OCI-M1 (cell line): ENCODE measurements around the gene SLC16A5.
A peak's percentile ranks its signal among the peaks of the same experiment; 100 is the strongest.

Experiments used
- DNase-seq: peaks from one replicate; lab custom pipeline; 2025; lab: John Stamatoyannopoulos, UW

The SLC16A5 gene

DNA sequence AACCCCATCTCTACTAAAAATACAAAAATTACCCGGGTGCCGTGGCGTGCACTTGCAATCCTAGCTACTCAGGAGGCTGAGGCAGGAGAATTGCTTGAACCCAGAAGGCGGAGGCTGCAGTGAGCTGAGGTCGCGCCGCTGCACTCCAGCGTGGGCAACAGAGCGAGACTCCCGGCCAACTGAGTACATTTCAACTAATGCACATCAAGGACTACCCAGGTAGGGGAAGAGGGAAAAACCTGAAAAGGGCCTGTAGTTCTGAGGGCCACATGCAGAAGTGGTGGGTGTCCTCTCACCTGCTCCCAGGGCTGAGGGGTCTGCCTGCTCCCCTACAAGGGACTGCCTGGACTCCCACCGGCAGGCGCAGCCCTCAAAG, 584 bp upstream of the SLC16A5 start:
- no peak for DNase-seq

DNA sequence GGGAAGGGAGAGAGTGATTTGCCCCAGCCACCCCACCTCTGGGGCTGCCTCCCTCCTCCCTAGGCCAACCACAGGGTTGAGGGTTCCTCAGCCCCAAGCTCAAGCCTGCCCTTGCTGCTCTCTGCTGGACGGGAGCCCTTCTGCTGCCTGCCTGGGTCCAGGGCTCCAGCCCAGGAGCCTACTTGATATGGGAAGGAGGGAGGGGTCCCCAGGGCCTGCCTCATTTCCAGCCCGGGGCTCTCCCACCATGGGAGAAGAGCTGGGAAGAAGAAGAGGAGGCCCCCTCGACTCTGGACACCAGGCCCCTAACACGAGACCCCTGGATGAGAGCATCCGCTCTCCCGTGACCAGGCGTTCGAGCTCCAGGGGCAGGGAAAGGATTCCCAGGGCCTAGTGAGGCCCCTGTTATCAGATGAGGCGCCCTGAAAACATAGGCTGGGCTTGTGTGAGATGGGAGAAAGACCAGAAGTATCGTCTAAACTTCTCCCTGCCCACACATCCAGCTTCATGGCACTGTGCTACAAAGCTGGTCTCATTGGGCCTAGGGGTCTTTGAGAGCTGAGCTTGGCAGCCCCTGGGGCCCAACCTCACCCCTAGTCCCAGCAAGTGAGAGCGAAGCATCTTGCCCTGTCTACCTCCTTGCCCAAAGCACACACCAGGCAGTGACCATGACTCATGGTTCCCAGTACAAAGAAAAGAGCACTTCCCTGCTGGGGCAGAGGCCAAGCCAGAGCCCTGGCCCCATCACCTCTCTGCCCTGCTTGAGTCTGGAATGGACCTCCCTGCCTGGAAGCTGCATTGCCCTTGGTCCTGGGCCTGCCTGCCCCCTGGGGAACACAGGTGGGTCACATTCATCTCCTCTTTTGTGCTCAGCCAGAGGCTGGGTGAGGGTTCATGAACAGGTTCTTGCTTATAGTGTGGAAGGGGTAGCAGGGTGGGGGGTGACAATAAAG, 987 bp downstream of the SLC16A5 start:
- DNase-seq: no peak

DNA sequence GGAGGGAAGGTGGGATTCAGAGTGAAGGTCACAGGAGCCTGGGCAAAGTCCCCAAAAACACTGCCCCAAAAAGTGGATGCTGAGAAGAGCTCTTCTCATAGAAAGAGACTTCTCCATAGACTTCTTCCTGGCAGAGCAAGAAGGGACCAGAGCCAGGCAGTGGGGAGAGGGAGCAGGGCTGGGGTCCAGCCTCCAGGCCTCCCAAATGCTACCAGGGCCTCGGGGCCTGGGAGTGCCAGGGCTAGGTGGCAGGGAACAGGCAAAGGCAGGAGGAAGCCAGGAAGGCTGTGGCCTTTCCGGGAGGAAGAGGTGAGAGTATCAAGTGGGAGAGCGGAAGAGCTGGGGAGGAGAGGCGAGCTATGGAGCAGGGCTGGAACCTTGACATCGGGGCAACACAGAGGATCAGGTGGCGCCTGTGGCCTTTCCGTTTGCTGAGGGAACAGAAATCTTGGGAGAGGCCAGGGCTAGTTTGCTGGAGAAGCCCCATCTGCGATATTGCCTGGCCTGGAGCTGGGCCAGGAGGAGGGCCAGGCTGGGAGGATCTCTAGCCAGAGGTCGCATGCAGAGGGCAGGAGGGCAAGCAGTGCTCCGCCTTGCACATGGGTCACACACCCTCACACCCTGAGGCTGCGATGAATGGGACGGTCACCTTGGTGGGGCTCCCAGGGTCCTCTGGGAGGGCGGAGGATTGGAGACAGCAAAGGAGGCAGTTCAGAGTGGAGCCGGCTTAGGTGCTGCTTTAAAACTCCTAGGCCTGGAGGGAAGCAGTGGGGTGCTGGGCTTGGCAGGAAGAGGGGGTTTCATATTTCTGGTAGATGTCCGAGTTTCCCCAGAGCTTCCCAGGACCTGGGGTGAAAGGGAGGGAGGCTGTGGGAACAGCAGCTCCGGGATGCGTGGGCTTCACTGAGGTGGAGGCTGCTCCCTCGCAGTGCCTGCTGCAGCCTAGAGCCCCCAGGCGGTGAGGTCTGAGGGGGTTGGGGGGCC, 3.4 kb downstream of the SLC16A5 start:
- no peak for DNase-seq

DNA sequence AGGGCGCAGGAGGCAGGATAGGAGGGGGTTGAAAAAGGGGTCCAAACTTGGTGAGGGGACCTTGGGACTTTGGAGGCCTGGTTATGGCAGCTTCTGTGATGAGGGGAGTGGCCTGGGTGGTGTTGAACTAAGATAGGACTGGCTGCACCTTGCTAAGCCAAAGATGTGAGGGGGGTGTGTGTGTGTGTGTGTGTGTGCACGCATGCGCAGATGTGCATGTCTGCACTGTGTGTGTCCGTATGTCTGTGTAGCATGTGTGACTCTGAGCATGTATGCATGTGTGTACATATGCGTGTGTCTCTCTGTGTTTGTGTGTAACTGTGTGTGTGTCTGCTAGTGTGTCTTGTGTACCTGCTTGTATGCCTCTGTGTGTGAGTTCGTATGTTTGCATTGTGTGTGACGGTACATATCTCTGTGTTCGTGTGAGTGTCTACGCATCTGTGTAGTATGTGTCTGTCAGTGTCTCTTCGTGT, 4.1 kb downstream of the SLC16A5 start:
- DNase-seq: no peak

DNA sequence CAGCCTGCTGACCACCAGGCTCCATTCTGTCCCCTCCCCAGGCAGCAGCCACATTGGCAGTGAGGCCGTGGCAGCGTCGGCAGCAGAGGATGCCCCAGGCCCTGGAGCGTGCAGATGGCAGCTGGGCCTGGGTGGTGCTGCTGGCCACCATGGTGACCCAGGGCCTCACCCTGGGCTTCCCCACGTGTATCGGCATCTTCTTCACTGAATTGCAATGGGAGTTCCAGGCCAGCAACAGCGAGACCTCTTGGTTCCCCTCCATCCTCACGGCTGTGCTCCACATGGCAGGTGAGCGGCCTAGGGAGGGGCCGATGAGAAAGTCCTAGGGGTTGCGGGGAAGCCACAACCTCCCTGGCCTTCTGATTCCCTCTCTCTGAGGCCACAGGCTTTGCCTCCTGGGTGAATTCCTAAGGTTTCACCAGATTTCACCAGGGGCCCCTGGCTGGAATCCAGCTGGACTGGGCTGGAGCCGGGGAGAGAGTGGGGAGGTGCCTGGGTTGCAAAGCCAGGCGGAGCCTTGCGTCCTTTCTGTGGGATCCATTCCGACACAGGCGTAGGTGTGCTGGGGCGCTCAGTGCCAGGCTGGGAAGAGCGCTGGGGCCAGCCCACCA, 5.9 kb downstream of the SLC16A5 start:
- no peak for DNase-seq

DNA sequence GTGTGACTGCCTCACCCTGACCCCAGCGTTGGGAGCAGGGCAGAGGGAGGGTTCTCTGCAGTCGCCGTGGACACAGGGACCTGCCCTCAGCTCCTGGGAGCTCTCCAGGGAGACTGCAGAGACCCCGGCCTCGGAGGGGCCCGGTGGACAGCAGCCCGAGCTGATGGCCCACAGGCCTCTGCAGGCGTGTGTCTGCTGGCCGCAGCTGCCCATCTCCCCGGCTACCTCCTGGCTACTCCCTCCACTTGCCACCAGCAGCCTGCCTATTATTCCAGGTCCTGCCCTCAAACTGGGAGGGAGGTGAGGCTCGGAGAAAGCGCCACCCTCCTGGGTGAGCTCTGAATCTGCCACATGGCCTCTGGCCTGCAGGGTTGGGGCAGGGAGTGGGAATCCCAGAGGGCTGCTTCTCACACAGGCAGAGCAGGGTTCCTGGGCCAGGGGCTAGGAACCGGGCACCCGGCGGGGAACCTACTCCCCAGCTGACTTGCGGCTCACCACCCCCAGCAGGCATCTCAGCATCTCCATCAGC, 7.2 kb downstream of the SLC16A5 start:
- DNase-seq: no peak

DNA sequence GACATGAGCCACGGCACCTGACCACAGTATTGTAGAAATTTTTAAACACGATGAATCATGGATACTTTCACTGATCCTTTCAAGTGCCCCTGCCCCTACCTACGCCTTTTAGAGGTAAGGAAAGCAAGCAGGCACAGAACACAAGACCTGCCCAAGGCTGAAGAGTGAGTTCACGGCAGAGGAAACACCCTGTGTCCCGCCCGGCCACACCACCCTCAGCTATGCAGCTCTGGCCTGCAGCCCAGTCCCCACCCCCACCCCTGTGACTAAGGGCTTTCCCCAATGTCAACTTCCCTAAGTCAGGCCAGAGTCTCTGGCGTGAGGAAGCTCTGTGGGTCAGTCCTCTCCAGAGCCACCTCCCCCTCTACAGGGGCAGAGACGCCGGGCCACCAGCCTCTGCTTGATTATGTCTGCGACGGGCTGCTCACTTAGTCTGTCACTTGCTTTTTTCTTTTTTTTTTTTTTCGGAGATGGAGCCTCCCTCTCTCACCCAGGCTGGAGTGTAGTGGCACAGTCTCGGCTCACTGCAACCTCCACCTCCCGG, 8.4 kb downstream of the SLC16A5 start:
- DNase-seq: peak; percentile 97

DNA sequence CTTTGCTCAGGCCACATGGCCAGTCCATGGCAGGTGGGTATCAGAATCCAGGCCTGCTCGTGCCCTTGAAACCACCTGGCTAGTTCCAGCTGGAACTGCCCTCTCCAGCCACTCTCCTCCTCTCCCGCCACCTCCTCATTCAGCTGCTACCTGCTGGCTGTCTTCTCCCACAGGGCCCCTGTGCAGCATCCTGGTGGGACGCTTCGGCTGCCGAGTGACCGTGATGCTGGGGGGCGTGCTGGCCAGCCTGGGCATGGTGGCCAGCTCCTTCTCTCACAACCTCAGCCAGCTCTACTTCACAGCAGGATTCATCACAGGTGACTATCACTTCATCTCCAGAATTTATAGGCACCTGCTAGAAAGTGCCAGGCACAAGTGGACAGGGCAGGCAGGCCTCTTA, 10.1 kb downstream of the SLC16A5 start:
- no peak for DNase-seq

DNA sequence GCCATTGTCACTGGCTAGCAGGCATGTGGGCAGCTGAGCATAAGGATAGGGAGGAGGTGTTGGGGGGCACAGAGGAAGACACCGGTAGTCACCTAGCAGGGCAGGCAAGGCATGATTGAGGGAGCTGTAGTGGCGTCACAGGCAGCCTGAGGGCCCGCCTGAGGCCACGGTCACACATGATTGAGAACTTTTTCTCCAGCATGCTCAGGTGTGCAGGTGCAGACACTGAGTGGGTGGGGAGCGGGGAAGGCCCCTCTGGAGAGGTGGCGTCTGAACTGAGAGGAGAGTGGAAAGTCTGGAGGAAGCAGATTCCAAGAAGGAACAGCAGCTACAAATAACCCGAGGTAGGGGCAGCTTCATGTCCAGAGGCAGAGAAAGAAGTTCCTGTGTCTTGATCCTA, 11.1 kb downstream of the SLC16A5 start:
- no peak for DNase-seq

DNA sequence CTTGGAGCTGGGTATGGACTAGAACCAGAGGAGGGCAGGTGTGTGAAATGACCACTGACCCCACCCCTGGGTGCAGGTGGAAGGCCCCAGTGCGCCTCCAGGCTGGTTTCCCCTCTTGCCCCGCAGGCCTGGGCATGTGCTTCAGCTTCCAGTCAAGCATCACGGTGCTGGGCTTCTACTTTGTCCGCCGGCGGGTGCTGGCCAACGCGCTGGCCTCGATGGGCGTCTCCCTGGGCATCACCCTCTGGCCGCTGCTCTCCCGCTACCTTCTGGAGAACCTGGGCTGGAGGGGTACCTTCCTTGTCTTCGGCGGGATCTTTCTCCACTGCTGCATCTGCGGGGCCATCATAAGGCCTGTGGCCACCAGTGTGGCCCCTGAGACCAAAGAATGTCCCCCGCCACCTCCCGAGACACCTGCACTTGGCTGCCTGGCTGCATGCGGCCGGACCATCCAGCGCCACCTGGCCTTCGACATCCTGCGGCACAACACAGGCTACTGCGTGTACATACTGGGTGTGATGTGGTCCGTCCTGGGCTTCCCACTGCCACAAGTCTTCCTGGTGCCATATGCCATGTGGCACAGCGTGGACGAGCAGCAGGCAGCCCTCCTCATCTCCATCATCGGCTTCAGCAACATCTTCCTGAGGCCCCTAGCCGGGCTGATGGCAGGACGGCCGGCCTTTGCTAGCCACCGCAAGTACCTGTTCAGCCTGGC, 12.3 kb downstream of the SLC16A5 start:
- no peak for DNase-seq

DNA sequence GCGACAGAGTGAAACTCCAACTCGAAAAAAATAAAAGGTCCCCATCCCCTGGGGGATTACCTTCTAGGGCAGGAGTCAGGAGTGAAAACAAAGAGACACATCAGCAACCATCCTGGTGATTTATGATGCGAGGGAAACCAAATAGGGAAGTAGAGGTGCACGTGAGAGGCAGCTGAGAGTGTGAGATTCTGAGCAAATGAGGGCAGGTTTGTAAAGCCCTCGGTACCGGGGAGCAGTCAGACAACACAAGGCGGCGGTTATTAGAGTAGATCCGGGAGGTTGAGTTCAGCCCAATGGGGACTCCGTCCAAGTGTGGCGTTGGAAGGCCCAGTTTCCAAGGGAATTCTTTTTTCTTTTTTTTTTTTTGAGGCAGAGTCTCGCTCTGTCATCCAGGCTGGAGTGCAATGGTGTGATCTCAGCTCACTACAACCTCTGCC, 14.6 kb downstream of the SLC16A5 start:
- peak; percentile 81 for DNase-seq

DNA sequence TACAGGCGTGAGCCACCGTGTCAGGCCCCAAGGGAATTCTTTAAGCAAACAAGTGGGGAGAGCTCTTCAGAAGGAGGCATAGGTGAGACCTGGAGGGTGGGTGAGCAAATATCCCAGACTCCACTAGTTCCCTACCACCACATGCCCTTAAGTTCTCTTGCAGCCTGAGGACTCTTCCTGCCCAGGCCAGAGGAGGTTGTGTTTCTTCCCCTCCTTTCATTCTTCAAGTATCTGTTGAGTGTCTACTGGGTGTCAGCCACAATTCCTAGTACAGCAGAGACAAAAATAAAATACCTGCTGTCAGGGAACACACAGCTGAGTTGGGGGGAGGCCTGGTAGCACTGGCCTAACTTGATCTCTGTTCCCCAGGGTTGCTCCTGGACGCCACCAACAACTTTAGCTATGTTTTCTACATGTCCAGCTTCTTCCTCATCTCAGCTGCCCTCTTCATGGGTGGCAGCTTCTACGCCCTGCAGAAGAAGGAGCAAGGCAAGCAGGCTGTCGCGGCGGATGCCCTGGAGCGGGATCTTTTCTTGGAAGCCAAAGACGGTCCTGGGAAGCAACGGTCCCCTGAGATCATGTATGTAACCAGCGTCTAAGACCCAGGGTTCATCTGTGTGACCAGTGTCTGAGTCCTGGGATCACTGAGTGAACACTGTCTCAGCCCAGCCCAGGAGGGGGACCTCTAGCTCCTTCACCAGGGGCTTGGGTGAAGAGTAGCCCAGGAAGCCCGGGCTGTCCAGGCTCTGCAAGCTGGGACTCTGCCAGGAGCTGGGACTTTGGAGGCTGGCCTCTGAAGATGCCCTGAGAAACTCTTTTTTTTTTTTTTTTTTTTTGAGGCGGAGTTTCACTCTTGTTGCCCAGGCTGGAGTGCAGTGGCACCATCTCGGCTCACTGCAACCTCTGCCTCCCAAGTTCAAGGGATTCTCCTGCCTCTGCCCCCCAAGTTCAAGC, 16.1 kb downstream of the SLC16A5 start:
- no peak for DNase-seq

DNA sequence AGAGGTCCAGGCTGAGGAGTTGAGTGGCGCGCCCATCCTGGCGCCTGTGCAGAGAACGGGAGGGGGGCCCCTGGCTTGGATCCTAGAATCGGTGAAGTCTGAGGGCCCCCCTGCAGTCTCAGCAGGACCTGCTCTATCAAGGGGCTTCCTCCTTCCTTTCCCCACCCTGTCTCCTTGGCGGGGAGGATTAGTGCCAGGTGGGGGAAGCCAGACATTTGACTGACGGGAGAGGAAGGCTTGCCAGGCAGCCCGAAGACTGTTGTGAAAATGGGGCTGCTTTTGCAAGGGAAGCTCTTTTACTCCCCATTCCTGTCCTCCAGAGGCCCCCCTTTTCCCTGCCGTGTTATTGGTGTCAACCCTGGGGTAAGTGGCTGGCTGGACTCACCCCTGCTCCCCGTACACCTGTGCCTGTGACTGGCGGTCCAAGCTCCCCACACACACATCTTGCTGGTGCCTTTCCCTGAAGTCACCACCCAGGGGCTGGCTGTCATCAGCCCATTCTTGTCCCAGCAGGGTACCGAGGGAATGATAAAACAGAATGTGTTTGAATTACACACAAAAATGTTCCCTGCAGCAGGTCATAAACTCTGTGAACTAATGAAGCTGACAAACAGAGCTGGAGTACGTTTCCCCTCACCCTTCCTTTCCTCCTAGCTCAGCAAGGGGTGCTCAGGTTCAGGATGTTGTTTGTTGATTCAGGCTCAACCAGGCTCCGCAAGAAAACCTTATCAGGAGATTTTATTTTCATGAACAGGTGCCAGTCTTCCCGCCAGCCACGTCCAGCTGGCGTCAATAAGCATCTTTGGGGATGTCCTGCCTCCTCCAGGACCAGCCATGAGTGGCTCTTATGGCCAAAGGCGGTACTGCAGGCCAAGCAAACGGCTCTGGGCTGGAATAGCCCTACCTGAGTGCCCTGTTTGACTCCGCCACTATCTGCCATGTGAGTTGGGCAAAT, 17.6 kb downstream of the SLC16A5 start:
- peak; percentile 67 for DNase-seq

DNA sequence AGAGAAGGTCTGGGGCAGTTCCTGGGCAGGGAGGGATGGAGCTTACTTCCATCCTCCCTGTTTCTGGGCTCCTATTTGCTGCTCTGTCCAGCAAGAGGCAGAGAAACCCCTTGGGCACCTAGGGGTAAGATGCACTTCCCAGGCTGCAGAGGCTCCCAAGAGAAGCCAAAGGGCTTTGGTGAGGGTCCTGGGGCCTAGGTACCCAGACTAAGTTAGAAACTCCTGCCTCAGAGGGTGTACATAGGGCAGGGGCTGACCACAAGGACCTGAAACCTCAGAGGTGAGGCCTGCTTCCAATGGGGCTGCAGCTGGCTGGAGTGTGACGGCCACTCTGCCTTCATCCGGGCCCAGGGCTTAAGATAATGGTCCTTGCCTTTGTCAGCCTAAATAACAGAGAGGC, 20.4 kb downstream of the SLC16A5 start:
- DNase-seq: no peak

DNA sequence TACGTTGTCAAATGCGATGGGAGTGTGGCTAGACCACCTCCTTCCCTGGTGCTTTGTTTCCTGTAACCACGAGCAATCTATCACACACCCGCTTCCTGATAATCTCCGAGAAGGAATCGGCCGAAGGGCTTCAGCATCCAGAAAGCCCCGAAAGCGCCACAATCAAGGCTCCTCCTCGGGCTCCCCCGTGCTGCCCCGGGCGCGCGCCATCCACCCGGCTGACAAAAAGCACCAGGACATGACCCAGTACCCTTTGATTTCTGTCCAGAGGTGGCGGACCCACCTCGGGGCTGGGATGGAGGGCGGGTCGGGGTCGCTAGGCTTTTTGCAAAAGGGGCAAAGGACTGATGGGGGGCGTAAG, 21.3 kb downstream of the SLC16A5 start:
- no peak for DNase-seq

DNA sequence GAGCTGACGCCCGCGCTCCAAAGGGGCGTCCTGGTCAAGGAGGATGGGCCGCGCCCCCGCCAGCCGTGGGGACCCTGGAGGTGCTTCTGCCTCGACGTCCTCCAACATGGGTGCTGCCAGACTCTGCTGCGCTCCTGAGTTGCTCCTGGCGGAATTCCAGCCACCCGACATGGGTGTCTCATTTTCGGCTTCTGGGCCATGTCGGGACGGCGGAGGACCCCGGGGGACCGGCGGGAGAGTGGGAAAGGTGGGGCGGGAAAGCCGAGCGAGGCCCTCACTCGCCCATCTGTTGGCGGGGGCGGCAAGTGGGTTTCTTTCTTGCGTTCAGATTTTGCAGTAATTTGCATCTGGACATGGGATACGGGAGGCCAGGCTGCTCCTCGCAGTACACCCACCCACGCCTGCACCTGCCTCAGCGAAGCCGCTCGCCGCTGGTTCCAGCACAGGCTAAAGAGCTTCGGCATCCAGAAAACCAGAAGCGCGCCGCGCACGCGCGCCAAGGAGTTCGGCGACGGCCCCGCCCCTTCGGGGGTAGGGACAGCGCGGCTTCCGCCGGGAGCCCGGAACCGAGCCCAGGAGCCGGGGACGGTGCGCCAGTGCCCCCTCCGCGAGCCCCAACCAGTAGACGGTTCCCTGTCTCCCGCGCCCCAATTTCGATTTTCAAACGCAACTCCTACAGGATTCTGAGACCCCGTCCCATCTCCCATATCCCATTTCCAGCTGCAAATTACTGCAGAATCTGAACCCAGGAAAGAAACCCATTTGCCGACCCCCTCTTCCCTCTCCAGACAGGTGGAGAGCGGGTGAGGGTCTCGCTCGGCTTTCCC, 21.9 kb downstream of the SLC16A5 start, which contains the start of gene ARMC7:
Gene ARMC7 (plus strand): TSS at position 563 of the 827 bp plus-strand sequence. CDS start 320 bp downstream, outside the sequence.
- peak; percentile 91 for DNase-seq

DNA sequence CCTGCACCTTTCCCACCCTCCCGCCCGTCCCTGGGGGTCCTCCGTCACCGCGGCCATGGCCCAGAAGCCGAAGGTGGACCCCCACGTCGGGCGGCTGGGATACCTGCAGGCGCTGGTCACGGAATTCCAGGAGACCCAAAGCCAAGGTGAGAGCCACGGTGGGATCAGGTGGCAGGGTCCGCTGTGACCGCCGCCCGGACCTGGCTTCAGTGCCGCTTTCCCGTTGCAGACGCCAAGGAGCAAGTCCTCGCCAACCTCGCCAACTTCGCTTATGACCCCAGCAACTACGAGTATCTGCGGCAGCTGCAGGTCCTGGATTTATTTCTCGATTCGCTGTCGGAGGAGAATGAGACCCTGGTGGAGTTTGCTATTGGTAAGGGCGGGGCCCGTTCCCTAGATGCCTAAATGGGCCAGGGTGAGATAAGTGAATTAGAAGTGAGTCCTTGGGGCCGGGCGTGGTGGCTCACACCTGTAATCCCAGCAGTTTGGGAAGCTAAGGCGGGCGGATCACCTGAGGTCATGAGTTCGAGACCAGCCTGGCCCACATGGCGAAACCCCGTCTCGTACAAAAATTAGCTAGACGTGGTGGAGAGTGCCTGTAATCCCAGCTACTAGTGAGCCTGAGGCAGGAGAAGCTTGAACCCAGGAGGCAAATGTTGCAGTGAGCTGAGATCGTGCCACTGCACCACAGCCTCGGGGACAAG, 22.6 kb downstream of the SLC16A5 start:
- no peak for DNase-seq
